Spleen (tissue), 11 donors: ENCODE data around the gene SLC35E2B. TPM values are rescaled to one million over a fixed set of nuclear protein-coding genes. Genes with fewer than 3 reads are reported as not detected.
"Not testable (repeated sequence)": the region's sequence is repeated elsewhere in the genome, so short reads cannot be mapped to it uniquely, and the experiment has no call there.

Experiments
- DNase-seq: peaks from one replicate; pipeline ENCODE4 v3.0.0-alpha.2; 2020
- H3K27ac ChIP-seq, 8 donors: fragments of 200-600 bp; sonication (generic) in 7 of 8; 1 replicate in 4 of 8; 2 replicates in 4 of 8; pipeline versions ENCODE4 v1.5.0 to v1.8.0; 2016 to 2021; ENCODE audit warnings: inconsistent platforms in 4 of 8, mild to moderate bottlenecking in 4 of 8, moderate library complexity in 1 of 8
- H3K27me3 ChIP-seq, 7 donors: fragments of 200-600 bp; sonication (generic) in 6 of 7; replicated peaks in 1 of 7; 1 replicate in 4 of 7; 2 replicates in 3 of 7; pipeline versions ENCODE4 v1.5.0 to v1.8.0; 2016 to 2021; ENCODE audit warnings: inconsistent platforms in 3 of 7, mild to moderate bottlenecking in 1 of 7
- H3K36me3 ChIP-seq, 6 donors: fragments of 200-600 bp; sonication (generic) in 5 of 6; 1 replicate in 4 of 6; 2 replicates in 2 of 6; pipeline versions ENCODE4 v1.5.0 to v1.8.0; 2016 to 2021; ENCODE audit warnings: inconsistent platforms in 2 of 6
- H3K4me1 ChIP-seq, 6 donors: fragments of 200-600 bp; sonication (generic) in 5 of 6; 1 replicate in 3 of 6; 2 replicates in 3 of 6; pipeline versions ENCODE4 v1.5.0 to v1.8.0; 2016 to 2021; ENCODE audit warnings: inconsistent platforms in 3 of 6
- H3K4me3 ChIP-seq, 8 donors: fragments of 200-600 bp; sonication (generic) in 7 of 8; 1 replicate in 4 of 8; 2 replicates in 4 of 8; pipeline versions ENCODE4 v1.5.0 to v1.8.0; 2016 to 2021; ENCODE audit warnings: inconsistent platforms in 4 of 8, mild to moderate bottlenecking in 4 of 8, moderate library complexity in 2 of 8
- H3K9me3 ChIP-seq, 8 donors: fragments of 200-600 bp; sonication (generic) in 7 of 8; 1 replicate in 4 of 8; 2 replicates in 4 of 8; pipeline versions ENCODE4 v1.5.0 to v1.8.0; 2016 to 2021; ENCODE audit warnings: inconsistent platforms in 4 of 8
- CTCF ChIP-seq, 11 experiments: fragments of 200-600 bp in 7 of 11; fragments of 450-650 bp in 4 of 11; sonication (generic) in 4 of 11; IDR thresholded peaks in 8 of 11; conservative IDR thresholded peaks in 3 of 11; 1 replicate in 7 of 11; 2 replicates in 4 of 11; pipeline versions ENCODE4 v1.4.0 to v1.8.0; 2016 to 2021; ENCODE audit warnings: antibody characterized with exemption in 11 of 11, inconsistent platforms in 4 of 11, mild to moderate bottlenecking in 1 of 11
- POLR2A ChIP-seq, 3 donors: fragments of 450-650 bp; IDR thresholded peaks; one replicate each; pipeline ENCODE4 v1.5.1; 2017; ENCODE audit warnings: antibody characterized with exemption in 3 of 3, mild to moderate bottlenecking in 1 of 3
- POLR2AphosphoS5 ChIP-seq, 3 donors: sonication (generic); formaldehyde crosslinking; IDR thresholded peaks; one replicate each; pipeline ENCODE4 v1.5.1; 2017; ENCODE audit warnings: antibody characterized with exemption in 3 of 3
- WGBS, 5 donors: extraction: QIAGEN DNeasy Blood & Tissue Kit in 3 of 5; methylation state at CpG; one replicate each; pipeline versions ENCODE4 v1.1.5 to v1.1.7; 2013 to 2018; 5-methylcytosine and 5-hydroxymethylcytosine counted together
- intact Hi-C: fragments of 100-400 bp; cut with DNase I; formaldehyde crosslinking; loops from one replicate; pipeline ENCODE4 v1.15.0; 2023; ENCODE audit warnings: low total_unique reads
- polyA plus RNA-seq, 3 donors: library from polyadenylated mRNA; stranded (reverse); fragments of 200-250 nt; gene quantifications; one replicate each; pipeline ENCODE4 v1.2.1, GENCODE V29; 2013
- total RNA-seq, 7 donors: library from RNA; depleted of rRNA in 3 of 7; stranded (reverse); fragments of >200 nt in 3 of 7; fragmentation: NEBNext Ultra II Directional in 4 of 7; extraction: Animal tissue kit (Norgen Biotek cat#: 25700) in 4 of 7; gene quantifications; one replicate each; pipeline versions ENCODE4 v1.1.0 to v1.2.1, GENCODE V29; 2016 to 2021
- donor health status: healthy with polysubstance abuse.
- donor health status: DM: no; HTN: no; CAD: no; lungs with moderate emphysema.
- donor health status: DM: no; HTN: no; CAD: no.
- donor health status: Bipolar disorder and iron deficiency.
- donor health status: healthy.
- donor health status: DM: no; HTN: no; CAD: no.
- donor health status: DM: yes; HTN: yes; CAD: no.

Gene SLC35E2B
- total and polyA plus RNA-seq, 10 donors: 18.3 to 105 (median 55.3) TPM

- WGBS, 5 donors: 20 to 39% (median 31%) methylated on average over 39 of the region's 39 CpGs
- Histone ChIP-seq H3K9me3 (no peaks in the 10 kb centered on the region), H3K4me3 (peak overlapping the region in 5 of 8 donors; percentile 12 to 62 (median 20)), H3K27ac (peak overlapping the region; percentile 55 to 91 (median 81)), H3K27me3 (no peaks in the 10 kb centered on the region), H3K4me1 (peaks cover 10 to 62% (median 27%) of the 10 kb centered on the region in 6 donors), H3K36me3 (peaks cover 0 to 26% (median 0%) of the 10 kb centered on the region in 6 donors)
- peak; percentile 88 for DNase-seq
- intact Hi-C loops: no loop called here
- TF ChIP-seq CTCF (IDR thresholded peaks at IDR 0.05 in 8 of 11, conservative IDR thresholded peaks at IDR 0.05 in 3 of 11): no peak
- no peak for TF ChIP-seq POLR2A (IDR thresholded peaks at IDR 0.05)
- peak; percentile 51 to 84 (median 71) for TF ChIP-seq POLR2AphosphoS5 (IDR thresholded peaks at IDR 0.05)
These were observed 14.6 kb downstream of the SLC35E2B start for GRCh38 chr1:1677718-1678580.

DNA sequence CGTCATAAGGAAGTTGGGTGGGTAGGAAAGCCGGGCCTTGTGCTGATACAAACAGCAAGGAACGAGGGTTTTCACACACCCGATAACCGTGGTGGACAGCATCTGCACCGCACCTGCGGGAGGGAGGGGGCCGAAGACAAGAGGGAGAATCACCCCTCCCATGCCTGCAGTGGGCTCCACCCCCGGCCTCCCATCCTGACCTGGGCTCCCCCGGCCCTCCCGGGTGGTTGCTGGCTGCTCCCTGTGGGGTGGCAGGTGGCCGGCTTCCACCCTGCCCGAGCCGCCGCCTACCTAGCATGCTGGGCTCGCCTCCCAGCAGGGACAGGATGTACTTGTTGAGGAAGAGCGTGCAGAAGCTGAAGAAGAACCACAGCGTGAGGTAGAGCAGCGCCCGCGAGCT lies 16.5 kb downstream of the SLC35E2B start:
- TF ChIP-seq POLR2AphosphoS5 (IDR thresholded peaks at IDR 0.05): peak in 1 of 3 donors; percentile 10
- H3K4me1 ChIP-seq: peaks cover 10 to 54% (median 24%) of the 10 kb centered on the region in 6 donors
- H3K4me3 ChIP-seq, H3K27ac ChIP-seq, H3K9me3 ChIP-seq, H3K27me3 ChIP-seq, DNase-seq, intact Hi-C loops: not testable (repeated sequence)
- peaks cover 0 to 34% (median 16%) of the 10 kb centered on the region in 6 donors for H3K36me3 ChIP-seq
- 74 to 90% (median 80%) methylated on average over 4 to 8 of the region's 21 CpGs; no CpG with 5 or more reads in 1 of the 5 donors for WGBS, 5 donors

DNA sequence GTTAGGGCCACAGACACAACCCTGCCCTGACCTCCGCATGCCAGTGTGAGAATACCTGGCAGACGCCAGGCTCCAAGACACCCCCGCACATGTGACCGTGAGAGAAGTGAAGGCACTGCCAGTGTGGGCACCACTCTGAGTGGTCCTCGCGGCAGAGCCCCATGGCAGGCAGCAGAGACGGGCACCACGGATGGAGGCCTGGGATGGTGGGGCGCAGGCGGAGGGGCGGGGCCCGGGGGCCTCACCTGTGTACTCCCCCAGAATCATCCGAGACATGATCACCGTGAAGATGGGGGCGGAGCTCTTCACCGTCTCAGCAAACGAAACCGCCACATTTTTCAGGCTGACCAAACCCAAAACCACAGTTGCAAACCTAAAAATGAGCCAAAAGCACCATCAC lies 17.4 kb downstream of the SLC35E2B start:
- Histone ChIP-seq H3K27ac (peak overlapping the region in 3 of 8 donors; percentile 13 to 42 (median 22)), H3K36me3 (peaks cover 0 to 43% (median 21%) of the 10 kb centered on the region in 6 donors), H3K4me1 (peaks cover 10 to 46% (median 21%) of the 10 kb centered on the region in 6 donors)
- H3K4me3 ChIP-seq, H3K9me3 ChIP-seq, intact Hi-C loops, H3K27me3 ChIP-seq: not testable (repeated sequence)
- whole genome bisulfite sequencing, 5 donors: 65 to 91% (median 84%) methylated on average over 8 to 16 of the region's 18 CpGs
- peak; percentile 69 for DNase-seq

GRCh38 chr1:1674806-1675205 lies 17.8 kb downstream of the SLC35E2B start:
- Histone ChIP-seq H3K4me1 (peaks cover 10 to 42% (median 21%) of the 10 kb centered on the region in 6 donors), H3K36me3 (peaks cover 0 to 47% (median 24%) of the 10 kb centered on the region in 6 donors), H3K27ac (peak overlapping the region in 2 of 8 donors; percentile 13 to 22)
- intact Hi-C loops, H3K4me3 ChIP-seq, H3K9me3 ChIP-seq, H3K27me3 ChIP-seq: not testable (repeated sequence)
- DNase-seq: peak; percentile 65
- WGBS, 5 donors: 83 to 92% (median 85%) methylated on average over 11 to 20 of the region's 21 CpGs

- Histone ChIP-seq H3K4me3 (no peak overlapping the region), H3K36me3 (peaks cover 0 to 71% (median 40%) of the 10 kb centered on the region in 6 donors), H3K27me3 (no peaks in the 10 kb centered on the region), H3K9me3 (no peaks in the 10 kb centered on the region), H3K27ac (no peak overlapping the region), H3K4me1 (peaks cover 0 to 19% (median 1%) of the 10 kb centered on the region in 6 donors)
- intact Hi-C loops: no loop called here
- DNase-seq: peak; percentile 63
- TF ChIP-seq POLR2A (IDR thresholded peaks at IDR 0.05): no peak
- peak in 1 of 3 donors; percentile 33 for TF ChIP-seq POLR2AphosphoS5 (IDR thresholded peaks at IDR 0.05)
- 90 to 97% (median 95%) methylated on average over 24 to 25 of the region's 25 CpGs for WGBS, 5 donors
These were observed 20.2 kb downstream of the SLC35E2B start for GRCh38 chr1:1672181-1672965.
